ENCODE data around the gene HECW1.
"Not testable (repeated sequence)": the region's sequence is repeated elsewhere in the genome, so short reads cannot be mapped to it uniquely, and the experiment has no call there.

The HECW1 gene

DNA sequence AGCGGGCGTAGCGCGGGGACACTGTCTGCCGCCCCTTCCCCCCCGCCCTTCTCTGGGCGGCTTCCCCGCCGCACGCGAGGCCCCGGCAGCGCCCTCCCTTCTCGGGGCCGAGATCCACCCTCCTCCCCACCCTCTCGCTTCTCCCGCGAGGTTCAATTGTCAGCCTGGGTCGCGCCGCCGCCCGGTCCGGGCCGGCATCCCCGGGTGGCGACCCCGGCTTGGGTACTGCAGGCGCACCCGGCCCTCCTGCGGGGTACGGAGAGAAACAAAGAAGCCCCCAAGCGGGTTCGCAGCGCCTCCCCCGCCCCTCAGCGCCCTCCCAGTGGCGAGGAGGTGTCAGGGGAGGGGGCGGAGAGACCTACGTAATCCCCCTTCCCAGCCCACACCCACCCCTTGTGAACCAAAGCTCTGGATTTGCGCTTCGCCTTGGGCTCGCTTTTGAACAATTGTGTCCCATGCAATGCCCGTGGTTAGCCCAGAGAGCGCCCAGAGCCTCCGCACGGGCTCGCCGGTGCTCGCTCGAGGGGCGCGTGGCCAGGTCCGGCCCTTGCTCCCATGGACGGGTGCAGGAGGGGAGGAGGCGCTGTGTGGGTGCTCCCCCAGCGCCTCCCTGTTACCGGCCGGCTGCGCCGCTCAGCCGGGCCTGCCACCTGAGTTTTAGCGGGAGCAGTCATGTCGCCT is 634 bp downstream of the HECW1 start:
- no peak for DNase-seq (ENCODE audit: low spot score)

DNA sequence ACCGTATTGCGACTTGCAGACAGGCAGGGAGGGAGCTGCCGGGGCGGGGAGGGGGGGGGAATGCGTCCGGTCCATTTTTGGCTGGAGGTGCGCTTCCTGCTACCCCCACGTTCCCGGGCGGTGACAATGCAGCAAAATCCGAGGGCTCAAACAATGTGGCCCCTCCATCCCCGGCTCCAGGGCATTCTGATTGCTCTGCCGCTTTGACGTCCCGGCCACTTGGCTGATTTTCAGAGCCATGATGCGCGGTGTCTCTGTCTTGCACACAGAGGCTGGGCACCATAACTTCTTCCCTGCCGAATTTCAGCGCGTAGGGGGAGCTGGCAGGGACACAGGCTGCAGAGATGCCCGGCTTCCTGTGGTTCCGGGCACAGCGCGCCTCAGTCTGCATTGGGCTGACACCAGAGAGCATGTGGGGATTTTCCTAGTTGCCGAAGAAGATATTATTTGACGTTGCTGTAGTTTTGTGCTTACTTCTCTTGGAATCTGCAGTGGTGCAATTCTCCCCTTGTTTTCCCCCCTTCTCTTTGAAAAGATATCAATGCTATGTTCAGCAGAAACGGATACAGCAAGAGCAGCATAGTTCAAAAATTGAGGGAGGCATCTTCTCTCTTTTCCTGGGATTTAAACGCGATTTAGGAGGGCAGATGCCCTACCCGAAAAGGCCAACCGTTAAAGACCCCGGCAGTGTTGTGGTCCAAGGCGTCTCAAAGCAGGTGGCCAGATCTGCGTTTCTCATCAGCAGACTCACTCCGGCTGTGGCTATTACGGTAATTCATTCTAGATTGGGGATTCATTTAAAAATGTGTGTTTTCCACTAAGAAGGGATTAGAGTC is 1.4 kb downstream of the HECW1 start:
- DNase-seq (ENCODE audit: low spot score), result peak; percentile 75

DNA sequence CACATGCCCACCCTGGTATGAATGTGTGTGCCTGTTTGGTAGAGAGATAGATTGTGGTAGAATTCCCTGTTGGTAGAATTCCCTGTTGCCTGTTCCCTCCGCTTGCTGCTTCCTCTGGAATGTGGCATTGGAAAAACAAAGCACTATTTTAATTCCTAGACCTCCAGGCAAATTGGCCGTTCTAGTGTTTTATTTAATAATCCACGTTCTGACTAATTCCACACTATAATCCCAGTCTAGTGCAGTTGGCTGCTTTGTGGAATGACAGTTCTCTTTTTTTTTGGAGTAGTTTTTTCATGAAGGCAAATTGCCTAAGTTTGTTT is 2.0 kb downstream of the HECW1 start:
- no peak for DNase-seq (ENCODE audit: low spot score)

DNA sequence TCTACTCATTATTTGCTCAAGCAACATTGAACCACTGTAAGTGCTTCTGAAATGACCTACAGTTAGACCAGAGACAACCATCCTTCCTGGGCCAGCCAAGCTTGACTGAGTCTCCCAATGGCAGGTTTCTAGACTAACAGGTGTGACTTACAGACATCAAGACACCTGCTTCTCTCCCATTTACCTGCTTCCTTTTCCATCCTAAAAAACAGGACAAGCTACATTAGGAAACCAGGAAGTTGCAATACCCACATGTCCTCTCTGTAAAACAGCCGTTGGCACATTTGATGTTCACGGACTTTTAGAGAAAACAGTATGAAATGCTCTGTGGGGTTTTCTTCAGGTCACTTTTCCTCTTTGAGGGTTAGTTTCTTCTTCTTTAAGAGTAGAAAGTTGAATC is 4.0 kb downstream of the HECW1 start:
- no peak for DNase-seq (ENCODE audit: low spot score)

DNA sequence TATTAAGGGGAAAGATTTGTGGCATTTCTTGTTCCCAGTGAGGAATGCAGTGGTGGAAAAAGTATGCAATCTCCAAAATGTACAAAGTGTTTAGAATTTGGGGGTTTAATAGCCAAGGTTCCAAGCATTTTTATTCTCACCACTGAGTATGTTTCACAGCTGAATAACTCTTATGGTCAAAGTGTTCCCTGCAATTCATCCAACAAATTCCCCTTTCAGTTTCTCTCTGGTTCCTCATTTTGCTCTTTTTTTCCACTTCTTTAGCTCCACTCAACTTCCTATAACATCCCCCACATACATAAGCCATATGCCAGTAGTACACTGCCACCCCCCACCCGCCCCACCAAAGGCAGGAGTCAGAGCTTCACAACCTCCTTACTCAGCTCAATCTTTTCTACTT is 4.6 kb downstream of the HECW1 start:
- DNase-seq (ENCODE audit: low spot score), result no peak

DNA sequence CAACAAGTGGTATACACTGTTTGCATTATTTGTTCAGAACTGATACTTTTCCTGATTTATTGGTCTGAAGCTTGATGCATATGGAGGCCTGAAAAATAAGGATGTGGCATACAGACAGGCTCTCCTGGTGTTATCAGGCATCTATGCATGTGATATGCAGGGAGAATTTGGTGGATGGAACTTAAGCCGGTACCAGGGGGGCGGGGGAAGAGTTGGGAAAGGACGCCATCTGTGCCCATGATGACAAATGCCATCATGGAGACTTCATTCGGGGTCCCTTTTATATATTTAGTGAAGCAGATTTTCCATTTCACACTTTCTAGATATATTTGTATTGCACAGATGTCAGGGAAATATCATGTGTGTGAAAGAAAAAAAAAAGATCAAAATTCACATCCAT is 5.4 kb downstream of the HECW1 start:
- no peak for DNase-seq (ENCODE audit: low spot score)

GRCh38 chr7:43118313-43118712 is 5.9 kb downstream of the HECW1 start:
- no peak for DNase-seq (ENCODE audit: low spot score)

GRCh38 chr7:43119371-43120075 is 7.1 kb downstream of the HECW1 start:
- DNase-seq (ENCODE audit: low spot score), result no peak

GRCh38 chr7:43121973-43122372 is 9.5 kb downstream of the HECW1 start:
- DNase-seq (ENCODE audit: low spot score), result no peak

DNA sequence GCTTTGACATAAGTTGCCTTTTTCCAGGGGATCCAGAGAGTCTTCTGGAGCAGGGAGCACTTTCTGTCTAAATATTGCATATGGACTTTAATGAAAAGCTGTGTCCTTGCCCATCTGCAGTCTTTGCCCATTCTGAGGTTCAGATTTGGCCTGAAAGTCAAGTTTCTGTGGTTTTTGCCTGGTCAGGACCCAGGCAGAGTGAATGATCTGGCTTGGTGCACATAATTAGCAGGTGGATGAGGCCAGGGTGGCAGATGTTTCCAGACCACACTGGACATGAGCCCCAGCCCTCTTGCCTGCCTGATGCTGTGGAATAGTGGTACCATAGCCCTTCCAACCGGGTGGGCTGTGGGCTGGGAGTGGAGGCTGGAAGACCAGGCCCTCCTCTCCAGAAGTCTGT is 11.0 kb downstream of the HECW1 start:
- DNase-seq (ENCODE audit: low spot score), result no peak

DNA sequence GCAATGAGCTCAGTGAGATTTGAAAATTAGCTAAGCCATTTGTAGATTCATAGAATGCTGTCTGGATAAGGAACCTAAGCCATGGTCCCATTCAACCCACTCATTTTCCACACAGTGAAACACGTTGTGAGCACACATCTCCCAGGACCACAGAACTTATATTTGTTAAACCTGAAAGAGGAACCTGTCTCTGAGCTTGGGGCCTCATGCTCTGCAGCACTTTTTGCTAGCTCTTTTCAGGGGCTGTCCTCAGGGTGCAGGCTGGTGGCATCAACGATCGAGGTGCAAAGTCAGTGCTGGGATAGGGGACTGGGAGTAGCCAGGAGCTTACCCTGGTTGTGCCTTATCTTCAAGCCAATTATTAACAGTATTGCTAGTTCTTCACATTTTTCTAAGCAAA is 11.9 kb downstream of the HECW1 start:
- no peak for DNase-seq (ENCODE audit: low spot score)

- DNase-seq (ENCODE audit: low spot score), result no peak
These were observed 17.9 kb downstream of the HECW1 start for GRCh38 chr7:43130347-43130746.

GRCh38 chr7:43135129-43135528 is 22.7 kb downstream of the HECW1 start:
- no peak for DNase-seq (ENCODE audit: low spot score)

- no peak for DNase-seq (ENCODE audit: low spot score)
These were observed 23.6 kb downstream of the HECW1 start for GRCh38 chr7:43136064-43136463.

DNA sequence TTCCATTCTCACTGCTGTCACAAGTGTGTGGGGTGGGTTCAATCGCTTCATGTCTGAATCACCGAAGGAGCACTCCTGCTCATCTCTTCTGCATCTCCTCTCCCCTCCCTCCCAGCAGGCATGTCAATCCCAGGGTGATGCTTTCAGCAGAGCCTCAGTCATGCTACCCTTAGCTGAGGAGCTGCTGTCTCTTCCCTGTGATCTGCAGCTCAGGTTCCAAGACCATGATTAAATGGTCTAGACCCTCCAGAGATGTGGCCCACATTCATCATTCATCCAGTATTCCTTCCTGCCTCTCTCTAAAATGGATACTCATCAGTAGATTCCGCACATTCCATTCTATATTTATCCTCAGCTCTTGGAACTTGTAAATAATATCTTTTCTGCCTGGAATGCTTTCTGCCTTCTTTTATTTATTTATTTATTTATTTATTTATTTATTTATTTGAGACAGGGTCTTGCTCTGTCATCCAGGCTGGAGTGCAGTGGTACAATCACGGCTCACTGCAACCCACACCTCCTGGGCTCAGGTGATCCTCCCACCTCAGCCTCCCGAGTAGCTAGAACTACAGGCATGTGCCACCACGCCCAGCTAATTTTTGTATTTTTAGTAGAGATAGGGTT is 24.8 kb downstream of the HECW1 start:
- DNase-seq (ENCODE audit: low spot score), result not testable (repeated sequence)

DNA sequence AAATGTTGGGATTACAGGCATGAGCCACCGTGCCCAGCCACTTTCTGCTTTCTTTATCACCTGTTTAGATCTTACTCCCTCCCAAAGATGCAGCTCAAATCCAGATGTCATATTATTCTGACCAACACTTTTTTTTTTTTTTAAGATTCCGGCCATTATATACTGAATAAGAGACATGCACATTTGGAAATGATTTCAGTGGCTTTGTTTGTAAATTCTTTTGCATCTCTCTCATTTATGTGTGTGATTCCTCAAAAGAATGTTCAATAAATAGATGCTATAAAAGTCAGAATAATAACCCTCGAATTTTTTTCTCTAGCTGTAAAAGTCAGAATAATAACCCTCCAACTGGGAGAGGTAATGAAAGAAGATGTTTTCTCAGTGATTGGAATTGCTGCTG is 25.4 kb downstream of the HECW1 start:
- no peak for DNase-seq (ENCODE audit: low spot score)

GRCh38 chr7:43138710-43139109 is 26.3 kb downstream of the HECW1 start:
- no peak for DNase-seq (ENCODE audit: low spot score)

- no peak for DNase-seq (ENCODE audit: low spot score)
These were observed 26.7 kb downstream of the HECW1 start for GRCh38 chr7:43139137-43139536.

GRCh38 chr7:43140186-43140585 is 27.7 kb downstream of the HECW1 start:
- DNase-seq (ENCODE audit: low spot score), result no peak

DNA sequence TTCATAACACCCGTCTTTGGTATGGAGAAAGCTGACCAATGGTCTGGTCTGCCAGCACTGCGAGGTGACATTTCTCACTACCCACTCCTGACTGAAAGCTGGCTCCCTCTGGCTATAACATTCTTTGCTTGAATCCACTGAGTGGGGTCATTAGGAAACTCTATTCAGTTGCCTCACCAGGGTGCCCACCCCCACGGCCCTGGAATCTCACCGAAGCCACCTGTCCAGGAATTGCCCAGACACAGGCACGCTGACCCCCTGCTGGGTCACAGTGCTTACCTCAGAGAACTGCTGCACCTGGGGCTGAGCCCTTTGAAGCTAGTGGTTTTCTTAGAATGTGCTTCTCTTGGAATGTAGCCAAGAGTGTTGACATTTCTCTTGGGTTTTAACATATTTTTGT is 28.6 kb downstream of the HECW1 start:
- DNase-seq (ENCODE audit: low spot score), result no peak

- DNase-seq (ENCODE audit: low spot score), result no peak
These were observed 30.3 kb downstream of the HECW1 start for GRCh38 chr7:43142703-43143102.

DNA sequence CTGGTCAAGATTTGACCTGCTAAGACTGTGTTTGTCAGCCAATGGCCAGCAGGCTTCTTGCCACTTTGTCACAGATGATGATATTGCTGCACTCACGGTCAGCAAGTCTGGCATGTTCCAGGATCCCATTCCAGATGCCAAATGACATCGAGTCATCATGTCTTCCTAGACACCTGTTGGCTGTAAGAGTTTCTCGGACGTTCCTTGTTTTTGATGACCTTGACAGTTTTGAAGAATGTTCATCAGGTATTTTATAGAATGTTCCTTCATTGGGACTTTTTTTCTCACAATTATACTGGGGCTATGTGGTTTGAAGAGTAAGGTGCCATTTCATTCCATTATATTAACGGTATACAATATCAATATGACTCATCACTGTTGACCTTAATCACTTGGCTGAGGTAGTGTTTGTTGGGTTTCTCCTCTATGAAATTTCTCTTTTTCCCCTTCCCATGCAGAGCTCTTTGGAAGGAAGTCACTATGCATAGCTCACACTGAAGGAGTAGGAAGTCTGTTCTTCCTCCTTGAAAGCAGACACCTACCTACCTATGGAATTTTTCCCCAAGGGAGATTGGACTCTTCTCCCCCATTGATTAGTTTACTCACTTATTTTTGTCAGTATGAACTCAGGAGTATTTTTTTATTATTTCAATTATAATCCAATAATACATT is 31.6 kb downstream of the HECW1 start:
- no peak for DNase-seq (ENCODE audit: low spot score)
